HG02840 (cell line): Measurements from ENCODE around the gene SYT13.
"Not testable (repeated sequence)": the region's sequence is repeated elsewhere in the genome, so short reads cannot be mapped to it uniquely, and the experiment has no call there.

Source experiments
- ATAC-seq: cut with Tn5 transposase; IDR thresholded peaks from one replicate; pipeline ENCODE4 v1.9.1; 2021; ENCODE audit warnings: mild to moderate bottlenecking, moderate library complexity, moderate number of reproducible peaks; ENCODE audit not compliant: unreplicated experiment, low FRiP score

The SYT13 gene

GRCh38 chr11:45313171-45313865 is 27.2 kb upstream of the SYT13 start:
- no peak for ATAC-seq

GRCh38 chr11:45305874-45306623 is 19.9 kb upstream of the SYT13 start:
- ATAC-seq, result no peak

- ATAC-seq, result no peak
These were observed 18.8 kb upstream of the SYT13 start for GRCh38 chr11:45304992-45305335.

GRCh38 chr11:45304111-45304991 is 18.2 kb upstream of the SYT13 start:
- ATAC-seq, result no peak

- ATAC-seq, result no peak
These were observed 17.2 kb upstream of the SYT13 start for GRCh38 chr11:45303316-45303715.

- ATAC-seq, result no peak
These were observed 15.6 kb upstream of the SYT13 start for GRCh38 chr11:45301537-45302246.

- no peak for ATAC-seq
These were observed 14.6 kb upstream of the SYT13 start for GRCh38 chr11:45300715-45301114.

GRCh38 chr11:45298718-45299117 is 12.6 kb upstream of the SYT13 start:
- no peak for ATAC-seq

GRCh38 chr11:45296075-45296474 is 9.9 kb upstream of the SYT13 start:
- ATAC-seq, result no peak

GRCh38 chr11:45294499-45294898 is 8.4 kb upstream of the SYT13 start:
- no peak for ATAC-seq

GRCh38 chr11:45293566-45294192 is 7.5 kb upstream of the SYT13 start:
- not testable (repeated sequence) for ATAC-seq

- ATAC-seq, result no peak
These were observed 4.4 kb upstream of the SYT13 start for GRCh38 chr11:45290586-45290985.

- ATAC-seq, result no peak
These were observed 3.2 kb upstream of the SYT13 start for GRCh38 chr11:45289369-45289768.

GRCh38 chr11:45288339-45288738 is 2.2 kb upstream of the SYT13 start:
- ATAC-seq, result no peak

GRCh38 chr11:45287316-45287903 is 1.3 kb upstream of the SYT13 start:
- no peak for ATAC-seq

- ATAC-seq, result no peak
These were observed 802 bp downstream of the SYT13 start for GRCh38 chr11:45285250-45285828.

- no peak for ATAC-seq
These were observed 4.1 kb downstream of the SYT13 start for GRCh38 chr11:45282081-45282480.

- ATAC-seq, result no peak
These were observed 5.7 kb downstream of the SYT13 start for GRCh38 chr11:45280449-45280848.

GRCh38 chr11:45279645-45280044 is 6.5 kb downstream of the SYT13 start:
- ATAC-seq, result no peak
